K562 (cell line): ENCODE measurements around the gene CCL15. TPM values are rescaled to one million over a fixed set of nuclear protein-coding genes. Genes with fewer than 3 reads are reported as not detected.

Source experiments
- ATAC-seq: fragments of 200-7000 bp; cut with Tn5 transposase; 3 replicates; pipeline ENCODE4 v1.9.1; 2020; ENCODE audit warnings: moderate library complexity
- BruUV-seq: library from RNA; stranded (reverse); fragments of 400-500 nt; replicated peaks from 2 replicates; lab custom pipeline; 2021; lab: Mats Ljungman, UMichigan
- CTCF ChIA-PET: fragments of 300-600 bp; formaldehyde crosslinking; extraction: SDS; loops from one replicate; lab custom pipeline; 2021; ENCODE audit warnings: low intra/inter-chr PET ratio; lab: Yijun Ruan, JAX
- POLR2A ChIA-PET: fragments of 300-600, 350-650 bp; sonication (Branson Sonifier 250); formaldehyde crosslinking; extraction: SDS; loops from one replicate; lab custom pipeline; 2021; ENCODE audit warnings: antibody characterized with exemption, inconsistent platforms; lab: Yijun Ruan, JAX
- DNase-seq, 4 experiments: peaks; one replicate each; pipeline versions ENCODE4 v3.0.0 to v3.0.0-alpha.2; 2011 to 2018; ENCODE audit warnings: low spot score in 3 of 4, mixed read lengths in 3 of 4; ENCODE audit errors: extremely low read depth in 1 of 4
- FAIRE-seq: peaks from 2 replicates; lab custom pipeline; 2011; peaks lifted over from hg19 to GRCh38; lab: Jason Lieb, UNC
- H2AFZ ChIP-seq: 2 replicates; pipeline ENCODE4 v1.6.0; 2011; ENCODE audit warnings: low read depth, low read length, control low read depth, inconsistent platforms
- H3K27ac ChIP-seq: fragments of 200-600 bp; 3 replicates; pipeline ENCODE4 v1.8.0; 2011; ENCODE audit warnings: low read depth, mild to moderate bottlenecking, control low read depth, inconsistent platforms, low read length, moderate library complexity, mixed read lengths; ENCODE audit errors: extremely low read depth
- H3K27me3 ChIP-seq, 2 experiments: fragments of 300-600 bp in 1 of 2; 2 replicates in 1 of 2; 3 replicates in 1 of 2; pipeline versions ENCODE4 v1.6.0 to v1.8.0; 2011; ENCODE audit warnings: inconsistent platforms in 2 of 2, low read length in 2 of 2, mild to moderate bottlenecking in 1 of 2, mixed read lengths in 1 of 2, moderate library complexity in 1 of 2; ENCODE audit not compliant: control insufficient read depth in 2 of 2, insufficient read depth in 2 of 2
- H3K36me3 ChIP-seq: fragments of 300-600 bp; 3 replicates; pipeline ENCODE4 v1.8.0; 2011; ENCODE audit warnings: mild to moderate bottlenecking, low read length, inconsistent platforms; ENCODE audit not compliant: control insufficient read depth, insufficient read depth
- H3K4me1 ChIP-seq, 2 experiments: fragments of 200-600 bp in 1 of 2; replicated peaks in 1 of 2; 2 replicates in 1 of 2; 3 replicates in 1 of 2; pipeline versions ENCODE4 v1.5.1 to v1.8.0; 2011; ENCODE audit warnings: inconsistent platforms in 2 of 2, low read length in 2 of 2, mild to moderate bottlenecking in 1 of 2, mixed read lengths in 1 of 2, moderate library complexity in 1 of 2; ENCODE audit not compliant: control insufficient read depth in 2 of 2, insufficient read depth in 2 of 2
- H3K4me2 ChIP-seq: 2 replicates; pipeline ENCODE4 v1.6.1; 2011; ENCODE audit warnings: low read length, control low read depth, inconsistent platforms, mixed read lengths; ENCODE audit not compliant: insufficient read depth
- H3K4me3 ChIP-seq: fragments of 200-600 bp; sonication (generic), shearing (Covaris generic); 2 replicates; pipeline ENCODE4 v1.5.1; 2016; ENCODE audit warnings: control low read depth, inconsistent platforms
- H3K79me2 ChIP-seq: fragments of 200-600 bp; 3 replicates; pipeline ENCODE4 v1.8.0; 2011; ENCODE audit warnings: low read length, inconsistent platforms; ENCODE audit not compliant: control insufficient read depth, insufficient read depth
- H3K9ac ChIP-seq, 2 experiments: 2 replicates each; pipeline versions ENCODE4 v1.6.0 to v1.6.1; 2011; ENCODE audit warnings: low read depth in 2 of 2, low read length in 2 of 2, control low read depth in 1 of 2, inconsistent platforms in 1 of 2, mild to moderate bottlenecking in 1 of 2, mixed read lengths in 1 of 2; ENCODE audit not compliant: insufficient read depth in 1 of 2
- H3K9me1 ChIP-seq: one replicate; pipeline ENCODE4 v1.6.0; 2011; ENCODE audit warnings: inconsistent platforms, mild to moderate bottlenecking, low read length, moderate library complexity; ENCODE audit not compliant: control insufficient read depth, insufficient read depth
- H3K9me3 ChIP-seq: replicated peaks from 2 replicates; pipeline ENCODE4 v1.5.1; 2011; ENCODE audit warnings: low read depth, low read length, inconsistent platforms; ENCODE audit not compliant: control insufficient read depth, insufficient read depth
- H4K20me1 ChIP-seq: replicated peaks from 2 replicates; pipeline ENCODE4 v1.6.1; 2011; ENCODE audit warnings: low read length, inconsistent platforms, mixed read lengths; ENCODE audit not compliant: control insufficient read depth, insufficient read depth
- CEBPG ChIP-seq, 3 experiments: fragments of 200-800 bp in 1 of 3; sonication (Bioruptor generic) in 1 of 3; sonication (generic) in 1 of 3; formaldehyde crosslinking in 1 of 3; IDR thresholded peaks in 2 of 3; conservative IDR thresholded peaks in 1 of 3; 2 replicates each; pipeline versions ENCODE4 v1.6.1 to v1.8.0; 2016 to 2022; ENCODE audit warnings: missing compliant biosample characterization in 2 of 3, missing genetic modification characterization in 2 of 3, mild to moderate bottlenecking in 1 of 3, missing genetic modification reagents in 1 of 3
- FOXJ3 ChIP-seq: sonication (generic); formaldehyde crosslinking; IDR thresholded peaks from 2 replicates; pipeline ENCODE4 v1.4.0; 2020; ENCODE audit warnings: mild to moderate bottlenecking, missing genetic modification reagents
- GABPA ChIP-seq: fragments of 200-800 bp; sonication (Bioruptor generic); conservative IDR thresholded peaks from 2 replicates; pipeline ENCODE4 v1.6.1; 2016; ENCODE audit warnings: low read depth, missing genetic modification characterization, missing compliant biosample characterization
- GTF2A2 ChIP-seq: IDR thresholded peaks from 2 replicates; pipeline ENCODE4 v1.6.1; 2016; ENCODE audit warnings: mild to moderate bottlenecking, missing genetic modification characterization, missing compliant biosample characterization
- GTF2E2 ChIP-seq: fragments of 200-800 bp; sonication (Bioruptor generic); IDR thresholded peaks from 2 replicates; pipeline ENCODE4 v1.6.1; 2016; ENCODE audit warnings: missing genetic modification characterization, missing compliant biosample characterization
- JUNB ChIP-seq: fragments of 450-650 bp; formaldehyde crosslinking; conservative IDR thresholded peaks from 2 replicates; pipeline ENCODE4 v1.4.0; 2020; ENCODE audit warnings: mild to moderate bottlenecking
- MYNN ChIP-seq, 2 experiments: sonication (generic); formaldehyde crosslinking in 1 of 2; IDR thresholded peaks; 2 replicates each; pipeline versions ENCODE4 v1.5.0 to v1.6.1; 2016 to 2020; ENCODE audit warnings: antibody characterized with exemption in 1 of 2, missing genetic modification reagents in 1 of 2
- NR3C1 ChIP-seq: sonication (generic); formaldehyde crosslinking; IDR thresholded peaks from 2 replicates; pipeline ENCODE4 v1.8.1; 2022; ENCODE audit warnings: missing genetic modification reagents
- SMARCA5 ChIP-seq: fragments of 450-650 bp; IDR thresholded peaks from 2 replicates; pipeline ENCODE4 v1.6.1; 2016
- TAF1 ChIP-seq: IDR thresholded peaks from 2 replicates; pipeline ENCODE4 v1.6.1; 2011; ENCODE audit warnings: mild to moderate bottlenecking, low read length, moderate library complexity; ENCODE audit not compliant: insufficient read depth, control insufficient read depth, severe bottlenecking; ENCODE audit errors: extremely low read depth
- ZKSCAN1 ChIP-seq: fragments of 150-350 bp; IDR thresholded peaks from 2 replicates; pipeline ENCODE4 v1.6.1; 2016; ENCODE audit warnings: low read depth, low read length
- ZNF12 ChIP-seq: sonication (generic); formaldehyde crosslinking; IDR thresholded peaks from 2 replicates; pipeline ENCODE4 v1.4.0; 2020; ENCODE audit warnings: mild to moderate bottlenecking, missing genetic modification reagents
- ZNF121 ChIP-seq: sonication (generic); formaldehyde crosslinking; conservative IDR thresholded peaks from 2 replicates; pipeline ENCODE4 v1.8.0; 2022; ENCODE audit warnings: missing genetic modification reagents
- WGBS: fragments of 100-300 bp; shearing (Covaris generic); methylation state at CpG from one replicate; pipeline ENCODE4 v1.1.6; 2016; ENCODE audit warnings: low coverage, mixed read lengths; ENCODE audit not compliant: insufficient coverage; ENCODE audit errors: missing lambda C conversion rate; 5-methylcytosine and 5-hydroxymethylcytosine counted together
- in situ Hi-C: fragments of 300-500 bp; cut with MboI; formaldehyde crosslinking; loops from 4 replicates; pipeline ENCODE4 v1.15.0; 2018; ENCODE audit warnings: inconsistent platforms, mixed read lengths
- intact Hi-C: fragments of 100-400 bp; cut with micrococcal nuclease; formaldehyde crosslinking; loops from 2 replicates; pipeline ENCODE4 v1.14.2; 2022
- polyA plus RNA-seq, 8 experiments: library from polyadenylated mRNA; depleted of rRNA in 4 of 8; stranded (reverse) in 5 of 8; unstranded in 3 of 8; fragments of >200 nt; fragmentation: Nextera tagmentation in 2 of 8; fragmentation: Illumina TruSeq in 1 of 8; extraction: Ambion mirVana in 2 of 8; extraction: Trizol in 1 of 8; gene quantifications; 2 replicates each; pipeline versions ENCODE4 v1.2.1 to v1.2.3, GENCODE V29; 2011 to 2014; ENCODE audit warnings: inconsistent platforms in 1 of 8, missing spikeins in 1 of 8
- total RNA-seq, 7 experiments: library from RNA; depleted of rRNA in 6 of 7; stranded (reverse); fragments of >200 nt in 6 of 7; fragmentation: Illumina TruSeq in 2 of 7; extraction: Trizol in 2 of 7; gene quantifications; 2 replicates each; pipeline versions ENCODE4 v1.2.1 to v1.2.3, GENCODE V29; 2011 to 2021; ENCODE audit warnings: low replicate concordance in 1 of 7
- TF ChIP-seq, protein P1 (sequence below): fragments of 450-650 bp; conservative IDR thresholded peaks from 2 replicates; pipeline ENCODE4 v1.6.1; 2016; ENCODE audit warnings: missing genetic modification characterization, low read depth, mild to moderate bottlenecking, missing compliant biosample characterization, moderate library complexity
- TF ChIP-seq, protein P2 (sequence below): sonication (generic); formaldehyde crosslinking; IDR thresholded peaks from 2 replicates; pipeline ENCODE4 v1.8.0; 2022; ENCODE audit warnings: missing genetic modification reagents, mild to moderate bottlenecking, borderline replicate concordance
- TF ChIP-seq, protein P3 (sequence below): IDR thresholded peaks from 2 replicates; pipeline ENCODE4 v1.6.1; 2011; ENCODE audit warnings: borderline replicate concordance, low read depth, mild to moderate bottlenecking, moderate library complexity, low read length; ENCODE audit not compliant: insufficient read depth, poor library complexity, severe bottlenecking

Gene CCL15
- total and polyA plus RNA-seq, 9 of the 15 experiments (the other 6 are each of a cell fraction or from before 2014, with no cell fraction given), result not detected

DNA sequence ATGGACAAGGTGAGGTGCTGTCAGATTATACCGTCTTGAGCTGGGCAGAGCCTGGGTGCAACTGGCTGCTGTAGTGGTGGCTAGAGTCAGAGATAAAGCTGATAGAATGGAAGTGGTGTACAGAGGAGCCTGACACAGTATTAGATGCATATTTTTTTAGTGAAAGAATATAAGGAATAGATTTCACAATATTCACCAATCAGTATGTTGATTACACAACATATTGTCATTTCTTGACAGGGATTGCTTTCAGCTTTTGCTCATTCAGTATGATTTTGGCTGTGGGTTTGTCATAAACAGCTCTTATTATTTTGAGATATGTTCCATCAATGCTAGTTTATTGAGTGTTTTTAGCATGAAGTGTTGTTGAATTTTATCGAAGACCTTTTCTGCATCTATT is 18.1 kb upstream of the CCL15 start (continued):
- TF ChIP-seq, protein P1, sequence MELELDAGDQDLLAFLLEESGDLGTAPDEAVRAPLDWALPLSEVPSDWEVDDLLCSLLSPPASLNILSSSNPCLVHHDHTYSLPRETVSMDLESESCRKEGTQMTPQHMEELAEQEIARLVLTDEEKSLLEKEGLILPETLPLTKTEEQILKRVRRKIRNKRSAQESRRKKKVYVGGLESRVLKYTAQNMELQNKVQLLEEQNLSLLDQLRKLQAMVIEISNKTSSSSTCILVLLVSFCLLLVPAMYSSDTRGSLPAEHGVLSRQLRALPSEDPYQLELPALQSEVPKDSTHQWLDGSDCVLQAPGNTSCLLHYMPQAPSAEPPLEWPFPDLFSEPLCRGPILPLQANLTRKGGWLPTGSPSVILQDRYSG (tag), result no peak
- TF ChIP-seq CEBPG (CRISPR knock-in tag; IDR thresholded peaks at IDR 0.05) (no peak), CEBPG (tag; conservative IDR thresholded peaks at IDR 0.05 in 1 of 2, IDR thresholded peaks at IDR 0.05 in 1 of 2) (0 out of 4 replicates have a peak, but pooled peaks of 1 of the 2 experiments have one; percentile 17)

DNA sequence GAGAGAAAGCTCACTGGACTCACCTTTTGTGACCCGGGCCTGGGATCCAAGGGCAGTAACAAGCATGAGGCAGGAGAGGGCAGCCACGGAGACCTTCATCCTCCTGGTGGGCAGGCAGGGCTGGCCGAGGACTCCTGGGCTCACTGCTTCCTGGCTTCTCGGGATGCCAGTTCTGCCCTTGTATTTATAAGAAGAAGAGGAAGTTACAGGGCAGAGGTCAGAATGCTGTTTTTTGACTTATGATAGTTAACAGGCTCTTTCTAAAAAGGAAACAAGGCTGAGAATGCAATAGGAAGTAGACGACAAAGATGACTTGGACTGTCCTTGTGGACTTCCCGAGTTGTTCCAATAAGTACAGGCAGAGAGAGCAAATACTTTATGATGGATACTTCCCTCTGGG is 16.4 kb upstream of the CCL15 start, which contains the start of gene CCL23:
Gene CCL23, minus strand, starts transcription at position 174 of the 400 bp plus-strand sequence. Its CDS starts 75 bp downstream, at position 99.
- Histone ChIP-seq H3K79me2 (no peaks in the 10 kb centered on the region), H3K9me3 (no peaks in the 10 kb centered on the region), H2AFZ (no peak within 1 kb of the TSS), H3K4me3 (no peak within 1 kb of the TSS), H3K27ac (no peak within 1 kb of the TSS), H3K4me2 (no peak within 1 kb of the TSS), H3K9me1 (no peaks in the 10 kb centered on the region), H4K20me1 (0 out of 2 replicates have a peak, but pooled peaks cover 3% of the 10 kb centered on the region), H3K9ac (no peak within 1 kb of the TSS), H3K27me3 (peaks cover 0 to 6% of the 10 kb centered on the region in 2 experiments; a peak in 3 of 5 replicates), H3K36me3 (no peaks in the 10 kb centered on the region), H3K4me1 (no peaks in the 10 kb centered on the region)
- ATAC-seq (no peak; the same call in 2 of the 3 replicates), FAIRE-seq (no peak), DNase-seq (no peak)
- in situ Hi-C loops, result no loop called here
- 3% methylated on average over 5 of the region's 6 CpGs for WGBS
- ChIA-PET POLR2A (interaction anchor here (0.9 kb wide), 1 partner anchor 54 kb away, joined by 3 read pairs; no protein-coding TSS in a partner anchor), CTCF (no interaction called here)
- intact Hi-C loops, result no loop called here
- BruUV-seq, result no TSS peak
- no peak for TF ChIP-seq NR3C1 (CRISPR knock-in tag)
- TF ChIP-seq ZNF12 (CRISPR knock-in tag), result no peak
- TF ChIP-seq GTF2A2 (tag), result no peak
- no peak for TF ChIP-seq GTF2E2 (tag)
- TF ChIP-seq, protein P2, sequence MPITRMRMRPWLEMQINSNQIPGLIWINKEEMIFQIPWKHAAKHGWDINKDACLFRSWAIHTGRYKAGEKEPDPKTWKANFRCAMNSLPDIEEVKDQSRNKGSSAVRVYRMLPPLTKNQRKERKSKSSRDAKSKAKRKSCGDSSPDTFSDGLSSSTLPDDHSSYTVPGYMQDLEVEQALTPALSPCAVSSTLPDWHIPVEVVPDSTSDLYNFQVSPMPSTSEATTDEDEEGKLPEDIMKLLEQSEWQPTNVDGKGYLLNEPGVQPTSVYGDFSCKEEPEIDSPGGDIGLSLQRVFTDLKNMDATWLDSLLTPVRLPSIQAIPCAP (CRISPR knock-in tag), result no peak
- TF ChIP-seq ZKSCAN1, result no peak
- TF ChIP-seq SMARCA5, result no peak
- TF ChIP-seq FOXJ3 (CRISPR knock-in tag), result no peak
- TF ChIP-seq JUNB (CRISPR knock-in tag), result no peak
- TF ChIP-seq GABPA (tag), result no peak
- no peak for TF ChIP-seq MYNN (IDR thresholded peaks at IDR 0.05)
- no peak for TF ChIP-seq MYNN (CRISPR knock-in tag; IDR thresholded peaks at IDR 0.05)
- TF ChIP-seq TAF1, result no peak
- TF ChIP-seq ZNF121, result no peak
- TF ChIP-seq, protein P3, sequence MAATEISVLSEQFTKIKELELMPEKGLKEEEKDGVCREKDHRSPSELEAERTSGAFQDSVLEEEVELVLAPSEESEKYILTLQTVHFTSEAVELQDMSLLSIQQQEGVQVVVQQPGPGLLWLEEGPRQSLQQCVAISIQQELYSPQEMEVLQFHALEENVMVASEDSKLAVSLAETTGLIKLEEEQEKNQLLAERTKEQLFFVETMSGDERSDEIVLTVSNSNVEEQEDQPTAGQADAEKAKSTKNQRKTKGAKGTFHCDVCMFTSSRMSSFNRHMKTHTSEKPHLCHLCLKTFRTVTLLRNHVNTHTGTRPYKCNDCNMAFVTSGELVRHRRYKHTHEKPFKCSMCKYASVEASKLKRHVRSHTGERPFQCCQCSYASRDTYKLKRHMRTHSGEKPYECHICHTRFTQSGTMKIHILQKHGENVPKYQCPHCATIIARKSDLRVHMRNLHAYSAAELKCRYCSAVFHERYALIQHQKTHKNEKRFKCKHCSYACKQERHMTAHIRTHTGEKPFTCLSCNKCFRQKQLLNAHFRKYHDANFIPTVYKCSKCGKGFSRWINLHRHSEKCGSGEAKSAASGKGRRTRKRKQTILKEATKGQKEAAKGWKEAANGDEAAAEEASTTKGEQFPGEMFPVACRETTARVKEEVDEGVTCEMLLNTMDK, result no peak
